ENCODE measurements around the gene PRDX5. TPM values are rescaled to one million over a fixed set of nuclear protein-coding genes. Genes with fewer than 3 reads are reported as not detected.

Gene PRDX5
- total and polyA plus RNA-seq, 9 of the 15 experiments (the other 6 are each of a cell fraction or from before 2014, with no cell fraction given) = 40.8 to 327 (median 204) TPM

DNA sequence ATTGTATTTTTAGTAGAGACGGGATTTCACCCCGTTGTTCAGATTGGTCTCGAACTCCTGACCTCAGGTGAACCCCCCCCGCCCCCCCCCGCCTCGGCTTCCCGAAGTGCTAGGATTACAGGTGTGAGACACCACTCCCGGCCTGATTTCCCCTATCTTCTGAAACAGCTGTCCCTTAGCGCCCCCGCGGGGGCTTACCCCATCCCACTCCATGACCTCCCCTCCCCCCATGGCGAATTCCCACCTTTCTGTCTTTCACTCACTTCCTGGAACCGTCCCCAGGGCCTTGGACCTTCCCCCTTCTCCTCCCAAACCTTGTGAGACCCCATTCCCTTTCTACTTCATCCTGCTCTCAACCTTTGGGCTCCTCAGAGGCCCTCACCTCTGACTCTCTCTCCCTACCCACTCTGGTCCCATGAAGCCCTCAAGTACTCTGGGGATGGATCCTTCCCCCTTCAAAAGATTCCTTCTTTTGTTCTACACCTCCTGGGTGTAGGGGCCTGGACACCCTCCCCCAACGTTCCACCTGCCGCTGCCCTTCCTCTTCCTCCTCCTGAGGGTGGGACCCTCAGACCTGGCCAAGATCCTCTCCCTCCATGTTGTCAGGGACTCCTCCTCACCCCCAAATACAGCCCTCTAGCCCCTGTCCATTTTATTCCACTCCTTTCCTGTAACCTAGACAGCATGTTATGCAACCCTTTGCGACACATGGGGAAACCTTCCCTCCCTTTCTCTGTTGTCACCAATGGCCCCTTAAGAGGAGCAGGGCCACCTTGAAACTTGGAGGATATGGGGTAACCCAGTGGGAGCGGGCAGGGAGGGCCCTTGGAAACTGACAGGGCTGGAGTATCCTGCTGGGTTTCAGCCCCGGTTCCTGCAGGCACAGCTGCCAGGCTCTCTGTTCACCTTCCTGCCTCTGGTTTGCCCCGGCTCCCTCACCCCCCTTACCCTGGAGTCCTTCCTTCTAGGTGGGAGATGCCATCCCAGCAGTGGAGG lies 1.1 kb downstream of the PRDX5 start:
- Histone ChIP-seq H3K4me3 (peak overlapping the region; percentile 94), H3K27ac (ENCODE audit: extremely low read depth, low read depth, low read length) (peak overlapping the region; percentile 99; the same call in 2 of the 3 replicates), H2AFZ (ENCODE audit: low read depth, low read length) (no peak overlapping the region), H3K4me2 (ENCODE audit: insufficient read depth, low read length) (peak overlapping the region; percentile 95), H3K9me3 (replicated peaks; ENCODE audit: control insufficient read depth, insufficient read depth, low read depth, low read length) (no peaks in the 10 kb centered on the region), H3K9me1 (ENCODE audit: control insufficient read depth, insufficient read depth, low read length) (no peaks in the 10 kb centered on the region), H3K79me2 (ENCODE audit: control insufficient read depth, insufficient read depth, low read length) (peaks cover 30% of the 10 kb centered on the region), H3K36me3 (ENCODE audit: control insufficient read depth, insufficient read depth, low read length) (peaks cover 58% of the 10 kb centered on the region; the same call in 2 of the 3 replicates), H3K9ac (ENCODE audit: insufficient read depth in 1 of 2, low read depth in 2 of 2, low read length in 2 of 2) (peak overlapping the region; percentile 92 to 94; a peak in 3 of 4 replicates), H3K27me3 (ENCODE audit: control insufficient read depth in 2 of 2, insufficient read depth in 2 of 2, low read length in 2 of 2) (no peaks in the 10 kb centered on the region), H3K4me1 (replicated peaks in 1 of 2; ENCODE audit: control insufficient read depth in 2 of 2, insufficient read depth in 2 of 2, low read length in 2 of 2) (peaks cover 10 to 66% of the 10 kb centered on the region in 2 experiments; a peak in 4 of 5 replicates), H4K20me1 (replicated peaks; ENCODE audit: control insufficient read depth, insufficient read depth, low read length) (no peaks in the 10 kb centered on the region; the same call in 1 of the 2 replicates)
- peak in 3 of 4 experiments; percentile 59 to 76 (median 71) for DNase-seq (ENCODE audit: extremely low read depth in 1 of 4, low spot score in 3 of 4)
- no peak for ATAC-seq
- no peak for FAIRE-seq
- ChIA-PET CTCF (ENCODE audit: low intra/inter-chr PET ratio) (interaction anchor here (0.6 to 2.7 kb wide), 4 partner anchors 24 to 36 kb away, joined by 3 to 19 read pairs (median 8); no protein-coding TSS in a partner anchor), POLR2A (interaction anchor here (0.5 to 2.6 kb wide), 5 partner anchors 8 to 133 kb away, joined by 3 to 12 read pairs (median 4); partner anchors contain the start of gene STIP1)
- intact Hi-C loops (cut with micrococcal nuclease) (no loop called here), in situ Hi-C loops (cut with MboI) (no loop called here)
- WGBS (ENCODE audit: insufficient coverage, low coverage, missing lambda C conversion rate) = 19% methylated on average over 17 of the region's 19 CpGs
- BruUV-seq (replicated peaks) = TSS peak; percentile 29
- TF ChIP-seq XRCC3 (IDR thresholded peaks at IDR 0.05) (no peak), NCOR1 (IDR thresholded peaks at IDR 0.05) (peak; percentile 49), ZNF699 (CRISPR knock-in tag; IDR thresholded peaks at IDR 0.05; ENCODE audit: insufficient replicate concordance) (no peak), PURB (CRISPR knock-in tag; IDR thresholded peaks at IDR 0.05; ENCODE audit: low read depth) (no peak), PHF20 (IDR thresholded peaks at IDR 0.05; ENCODE audit: partially characterized antibody) (no peak), ZNF217 (CRISPR knock-in tag; IDR thresholded peaks at IDR 0.05) (no peak), ZNF592 (IDR thresholded peaks at IDR 0.05) (0 out of 2 replicates have a peak, but pooled peaks have one; percentile 38), TSC22D4 (tag; IDR thresholded peaks at IDR 0.05) (no peak)
- TF ChIP-seq, protein P1, sequence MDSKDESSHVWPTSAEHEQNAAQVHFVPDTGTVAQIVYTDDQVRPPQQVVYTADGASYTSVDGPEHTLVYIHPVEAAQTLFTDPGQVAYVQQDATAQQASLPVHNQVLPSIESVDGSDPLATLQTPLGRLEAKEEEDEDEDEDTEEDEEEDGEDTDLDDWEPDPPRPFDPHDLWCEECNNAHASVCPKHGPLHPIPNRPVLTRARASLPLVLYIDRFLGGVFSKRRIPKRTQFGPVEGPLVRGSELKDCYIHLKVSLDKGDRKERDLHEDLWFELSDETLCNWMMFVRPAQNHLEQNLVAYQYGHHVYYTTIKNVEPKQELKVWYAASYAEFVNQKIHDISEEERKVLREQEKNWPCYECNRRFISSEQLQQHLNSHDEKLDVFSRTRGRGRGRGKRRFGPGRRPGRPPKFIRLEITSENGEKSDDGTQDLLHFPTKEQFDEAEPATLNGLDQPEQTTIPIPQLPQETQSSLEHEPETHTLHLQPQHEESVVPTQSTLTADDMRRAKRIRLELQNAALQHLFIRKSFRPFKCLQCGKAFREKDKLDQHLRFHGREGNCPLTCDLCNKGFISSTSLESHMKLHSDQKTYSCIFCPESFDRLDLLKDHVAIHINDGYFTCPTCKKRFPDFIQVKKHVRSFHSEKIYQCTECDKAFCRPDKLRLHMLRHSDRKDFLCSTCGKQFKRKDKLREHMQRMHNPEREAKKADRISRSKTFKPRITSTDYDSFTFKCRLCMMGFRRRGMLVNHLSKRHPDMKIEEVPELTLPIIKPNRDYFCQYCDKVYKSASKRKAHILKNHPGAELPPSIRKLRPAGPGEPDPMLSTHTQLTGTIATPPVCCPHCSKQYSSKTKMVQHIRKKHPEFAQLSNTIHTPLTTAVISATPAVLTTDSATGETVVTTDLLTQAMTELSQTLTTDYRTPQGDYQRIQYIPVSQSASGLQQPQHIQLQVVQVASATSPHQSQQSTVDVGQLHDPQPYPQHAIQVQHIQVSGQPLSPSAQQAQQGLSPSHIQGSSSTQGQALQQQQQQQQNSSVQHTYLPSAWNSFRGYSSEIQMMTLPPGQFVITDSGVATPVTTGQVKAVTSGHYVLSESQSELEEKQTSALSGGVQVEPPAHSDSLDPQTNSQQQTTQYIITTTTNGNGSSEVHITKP (IDR thresholded peaks at IDR 0.05; ENCODE audit: partially characterized antibody) = peak; percentile 24
- TF ChIP-seq, protein P2, sequence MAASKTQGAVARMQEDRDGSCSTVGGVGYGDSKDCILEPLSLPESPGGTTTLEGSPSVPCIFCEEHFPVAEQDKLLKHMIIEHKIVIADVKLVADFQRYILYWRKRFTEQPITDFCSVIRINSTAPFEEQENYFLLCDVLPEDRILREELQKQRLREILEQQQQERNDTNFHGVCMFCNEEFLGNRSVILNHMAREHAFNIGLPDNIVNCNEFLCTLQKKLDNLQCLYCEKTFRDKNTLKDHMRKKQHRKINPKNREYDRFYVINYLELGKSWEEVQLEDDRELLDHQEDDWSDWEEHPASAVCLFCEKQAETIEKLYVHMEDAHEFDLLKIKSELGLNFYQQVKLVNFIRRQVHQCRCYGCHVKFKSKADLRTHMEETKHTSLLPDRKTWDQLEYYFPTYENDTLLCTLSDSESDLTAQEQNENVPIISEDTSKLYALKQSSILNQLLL (CRISPR knock-in tag; IDR thresholded peaks at IDR 0.05; ENCODE audit: borderline replicate concordance) = no peak
